ENCODE data around the gene NPIPA5. TPM values are rescaled to one million over a fixed set of nuclear protein-coding genes. Genes with fewer than 3 reads are reported as not detected.
"Not testable (repeated sequence)": the region's sequence is repeated elsewhere in the genome, so short reads cannot be mapped to it uniquely, and the experiment has no call there.

NPIPA5 gene
- total RNA-seq, 1 donor from 2014 or later = 1.2 TPM

- not testable (repeated sequence) for H3K4me1 Mint-ChIP-seq (ENCODE audit: low read depth, unreplicated experiment); H3K27ac Mint-ChIP-seq (ENCODE audit: unreplicated experiment); H3K4me3 Mint-ChIP-seq (ENCODE audit: unreplicated experiment); H3K27me3 Mint-ChIP-seq (ENCODE audit: unreplicated experiment); H3K9me3 Mint-ChIP-seq (ENCODE audit: unreplicated experiment); H3K36me3 Mint-ChIP-seq (ENCODE audit: unreplicated experiment); DNase-seq
Observed at GRCh38 chr16:15351251-15351650, 26.8 kb downstream of the NPIPA5 start.

GRCh38 chr16:15348721-15349120 is 29.4 kb downstream of the NPIPA5 start:
- not testable (repeated sequence) for H3K9me3 Mint-ChIP-seq (ENCODE audit: unreplicated experiment); DNase-seq; H3K36me3 Mint-ChIP-seq (ENCODE audit: unreplicated experiment); H3K27ac Mint-ChIP-seq (ENCODE audit: unreplicated experiment); H3K4me3 Mint-ChIP-seq (ENCODE audit: unreplicated experiment); H3K4me1 Mint-ChIP-seq (ENCODE audit: low read depth, unreplicated experiment); H3K27me3 Mint-ChIP-seq (ENCODE audit: unreplicated experiment)

- not testable (repeated sequence) for H3K36me3 Mint-ChIP-seq (ENCODE audit: unreplicated experiment); DNase-seq; H3K27me3 Mint-ChIP-seq (ENCODE audit: unreplicated experiment); H3K27ac Mint-ChIP-seq (ENCODE audit: unreplicated experiment); H3K4me1 Mint-ChIP-seq (ENCODE audit: low read depth, unreplicated experiment); H3K9me3 Mint-ChIP-seq (ENCODE audit: unreplicated experiment); H3K4me3 Mint-ChIP-seq (ENCODE audit: unreplicated experiment)
Observed at GRCh38 chr16:15342337-15342736, 35.8 kb downstream of the NPIPA5 start.

GRCh38 chr16:15338986-15339385 is 39.1 kb downstream of the NPIPA5 start:
- not testable (repeated sequence) for H3K27me3 Mint-ChIP-seq (ENCODE audit: unreplicated experiment); H3K4me1 Mint-ChIP-seq (ENCODE audit: low read depth, unreplicated experiment); H3K27ac Mint-ChIP-seq (ENCODE audit: unreplicated experiment); H3K9me3 Mint-ChIP-seq (ENCODE audit: unreplicated experiment); H3K4me3 Mint-ChIP-seq (ENCODE audit: unreplicated experiment); DNase-seq; H3K36me3 Mint-ChIP-seq (ENCODE audit: unreplicated experiment)

GRCh38 chr16:15337974-15338605 is 40.0 kb downstream of the NPIPA5 start:
- not testable (repeated sequence) for H3K4me3 Mint-ChIP-seq (ENCODE audit: unreplicated experiment); H3K4me1 Mint-ChIP-seq (ENCODE audit: low read depth, unreplicated experiment); DNase-seq; H3K36me3 Mint-ChIP-seq (ENCODE audit: unreplicated experiment); H3K27ac Mint-ChIP-seq (ENCODE audit: unreplicated experiment); H3K9me3 Mint-ChIP-seq (ENCODE audit: unreplicated experiment); H3K27me3 Mint-ChIP-seq (ENCODE audit: unreplicated experiment)

GRCh38 chr16:15335609-15336008 is 42.5 kb downstream of the NPIPA5 start:
- not testable (repeated sequence) for H3K4me3 Mint-ChIP-seq (ENCODE audit: unreplicated experiment); DNase-seq; H3K4me1 Mint-ChIP-seq (ENCODE audit: low read depth, unreplicated experiment); H3K9me3 Mint-ChIP-seq (ENCODE audit: unreplicated experiment); H3K27me3 Mint-ChIP-seq (ENCODE audit: unreplicated experiment); H3K27ac Mint-ChIP-seq (ENCODE audit: unreplicated experiment); H3K36me3 Mint-ChIP-seq (ENCODE audit: unreplicated experiment)

GRCh38 chr16:15333969-15334368 is 44.1 kb downstream of the NPIPA5 start:
- not testable (repeated sequence) for DNase-seq; H3K27me3 Mint-ChIP-seq (ENCODE audit: unreplicated experiment)

GRCh38 chr16:15330978-15331377 is 47.1 kb downstream of the NPIPA5 start:
- not testable (repeated sequence) for H3K36me3 Mint-ChIP-seq (ENCODE audit: unreplicated experiment); DNase-seq; H3K9me3 Mint-ChIP-seq (ENCODE audit: unreplicated experiment); H3K27ac Mint-ChIP-seq (ENCODE audit: unreplicated experiment); H3K27me3 Mint-ChIP-seq (ENCODE audit: unreplicated experiment); H3K4me3 Mint-ChIP-seq (ENCODE audit: unreplicated experiment); H3K4me1 Mint-ChIP-seq (ENCODE audit: low read depth, unreplicated experiment)

More at GRCh38 chr16:15333969-15334368, 44.1 kb downstream of the NPIPA5 start:
- H3K4me3 Mint-ChIP-seq (ENCODE audit: unreplicated experiment); H3K36me3 Mint-ChIP-seq (ENCODE audit: unreplicated experiment); H3K27ac Mint-ChIP-seq (ENCODE audit: unreplicated experiment); H3K9me3 Mint-ChIP-seq (ENCODE audit: unreplicated experiment); H3K4me1 Mint-ChIP-seq (ENCODE audit: low read depth, unreplicated experiment): not testable (repeated sequence)

GRCh38 chr16:15324954-15325353 is 53.1 kb downstream of the NPIPA5 start:
- not testable (repeated sequence) for DNase-seq; H3K36me3 Mint-ChIP-seq (ENCODE audit: unreplicated experiment); H3K27ac Mint-ChIP-seq (ENCODE audit: unreplicated experiment); H3K9me3 Mint-ChIP-seq (ENCODE audit: unreplicated experiment); H3K4me3 Mint-ChIP-seq (ENCODE audit: unreplicated experiment); H3K27me3 Mint-ChIP-seq (ENCODE audit: unreplicated experiment); H3K4me1 Mint-ChIP-seq (ENCODE audit: low read depth, unreplicated experiment)

- not testable (repeated sequence) for H3K36me3 Mint-ChIP-seq (ENCODE audit: unreplicated experiment); H3K27me3 Mint-ChIP-seq (ENCODE audit: unreplicated experiment); H3K4me3 Mint-ChIP-seq (ENCODE audit: unreplicated experiment); DNase-seq; H3K9me3 Mint-ChIP-seq (ENCODE audit: unreplicated experiment); H3K27ac Mint-ChIP-seq (ENCODE audit: unreplicated experiment); H3K4me1 Mint-ChIP-seq (ENCODE audit: low read depth, unreplicated experiment)
Observed at GRCh38 chr16:15323373-15323772, 54.7 kb downstream of the NPIPA5 start.

- H3K27me3 Mint-ChIP-seq (ENCODE audit: unreplicated experiment); H3K36me3 Mint-ChIP-seq (ENCODE audit: unreplicated experiment); H3K27ac Mint-ChIP-seq (ENCODE audit: unreplicated experiment); H3K4me1 Mint-ChIP-seq (ENCODE audit: low read depth, unreplicated experiment); DNase-seq; H3K9me3 Mint-ChIP-seq (ENCODE audit: unreplicated experiment); H3K4me3 Mint-ChIP-seq (ENCODE audit: unreplicated experiment): not testable (repeated sequence)
Observed at GRCh38 chr16:15321221-15321620, 56.9 kb downstream of the NPIPA5 start.

- H3K4me3 Mint-ChIP-seq (ENCODE audit: unreplicated experiment); H3K4me1 Mint-ChIP-seq (ENCODE audit: low read depth, unreplicated experiment); H3K9me3 Mint-ChIP-seq (ENCODE audit: unreplicated experiment); H3K36me3 Mint-ChIP-seq (ENCODE audit: unreplicated experiment); DNase-seq; H3K27me3 Mint-ChIP-seq (ENCODE audit: unreplicated experiment); H3K27ac Mint-ChIP-seq (ENCODE audit: unreplicated experiment): not testable (repeated sequence)
Observed at GRCh38 chr16:15314562-15314961, 63.5 kb downstream of the NPIPA5 start.
